Myocyte (in vitro differentiated cells): Measurements from ENCODE around the gene LRRC36. TPM values are rescaled to one million over a fixed set of nuclear protein-coding genes. Genes with fewer than 3 reads are reported as not detected.
"Not testable (repeated sequence)": the region's sequence is repeated elsewhere in the genome, so short reads cannot be mapped to it uniquely, and the experiment has no call there.

Experiments used
- DNase-seq: peaks from one replicate; pipeline ENCODE4 v3.0.0-alpha.2; 2012; ENCODE audit warnings: low read depth
- total RNA-seq: library from RNA; depleted of rRNA; stranded (reverse); fragments of >200 nt; gene quantifications from 2 replicates; pipeline ENCODE4 v1.2.3, GENCODE V29; 2014

LRRC36 gene
- total RNA-seq, 1 donor from 2014 or later, result not detected

DNA sequence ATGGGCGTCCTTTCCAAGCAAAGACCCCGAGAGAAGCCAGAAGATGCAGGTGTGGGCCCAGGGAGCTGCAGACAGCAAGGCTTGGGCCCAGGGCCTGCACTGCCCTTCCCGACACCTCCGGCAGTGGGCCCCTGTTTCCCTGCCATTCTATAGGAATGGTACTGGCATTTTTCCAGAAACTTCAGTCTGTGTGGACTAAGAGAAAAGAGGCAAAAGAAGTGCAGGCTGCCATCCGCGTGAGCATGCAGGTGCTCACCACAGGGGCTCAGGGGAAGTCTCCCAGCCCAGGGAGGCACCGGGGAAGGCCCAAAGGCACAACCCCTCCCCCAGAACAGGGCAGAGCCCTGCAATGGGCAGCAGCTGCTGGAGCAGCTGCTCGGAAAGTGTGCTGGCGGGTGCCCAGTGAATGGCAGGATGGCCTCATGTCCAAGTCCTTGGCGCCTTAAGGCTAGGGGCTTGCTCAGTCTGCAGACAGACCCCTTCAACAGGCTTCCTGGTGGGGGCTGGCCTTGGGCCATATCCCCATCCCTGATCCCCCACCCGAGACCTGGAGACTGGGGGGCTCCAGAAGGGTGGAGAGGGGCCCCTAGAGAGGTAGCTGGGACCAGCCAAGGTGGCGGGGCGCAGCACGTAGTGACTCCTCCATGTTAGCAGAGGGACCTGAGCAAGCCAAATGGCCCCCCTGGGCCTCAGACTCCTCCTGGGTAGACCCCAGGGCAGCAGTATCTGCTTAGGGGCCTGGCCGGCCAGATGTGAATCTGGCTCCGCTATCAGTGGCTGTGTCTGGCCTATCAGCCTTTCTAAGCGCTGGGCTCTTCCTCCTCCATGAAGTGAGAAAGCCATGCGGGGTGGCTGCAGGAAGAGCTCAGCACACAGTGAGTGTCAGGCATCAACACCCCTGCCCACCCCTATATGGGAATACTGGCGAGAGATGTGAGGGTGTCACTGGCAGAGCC is 73.4 kb downstream of the LRRC36 start:
- peak; percentile 83 for DNase-seq

DNA sequence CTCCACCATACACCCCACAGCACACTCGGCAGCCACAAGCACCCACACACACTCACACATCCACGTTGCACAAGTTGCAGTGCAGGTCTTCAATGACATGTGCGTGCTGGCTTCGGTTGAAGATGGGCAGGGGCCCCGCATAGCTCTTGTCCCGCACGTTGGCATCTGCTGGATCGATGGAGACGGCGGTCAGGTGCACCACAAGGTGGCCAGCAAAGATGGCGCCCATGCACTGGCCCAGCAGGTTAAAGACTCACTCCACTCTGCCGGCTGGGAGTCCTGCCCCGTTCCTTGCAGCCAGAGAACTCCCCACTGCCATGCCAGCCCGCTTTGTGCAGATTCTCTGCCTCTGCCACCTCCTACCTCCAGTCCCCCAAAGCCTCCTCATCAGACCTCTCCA is 74.3 kb downstream of the LRRC36 start:
- no peak for DNase-seq

DNA sequence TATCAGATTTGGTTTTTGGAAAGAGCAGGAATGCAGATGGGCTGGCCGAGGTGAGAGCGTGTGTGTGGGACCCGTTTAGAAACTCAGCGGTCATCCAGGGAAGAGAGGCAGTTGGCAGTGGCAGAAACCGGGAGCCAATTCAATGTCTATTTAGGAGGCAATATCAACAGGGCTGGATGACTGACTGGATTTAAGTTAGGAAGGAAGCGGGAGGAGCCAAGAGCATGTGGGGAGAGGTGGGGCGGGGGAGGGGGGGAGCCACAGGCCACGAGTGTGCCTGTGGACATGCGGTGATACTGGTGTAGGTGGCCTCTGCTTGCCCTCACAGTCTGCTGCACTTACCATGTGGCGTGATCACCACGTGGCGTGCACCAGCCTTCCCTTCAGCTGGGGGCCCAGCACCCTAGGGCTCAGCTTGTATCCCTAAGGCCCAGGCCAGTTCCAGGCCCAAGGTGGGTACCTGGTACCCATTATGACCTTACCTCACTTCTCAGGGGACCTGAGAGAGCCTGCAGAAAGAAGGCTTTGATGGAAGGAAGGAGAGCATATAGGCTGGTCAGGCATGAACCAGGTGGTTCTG is 77.5 kb downstream of the LRRC36 start:
- DNase-seq, result no peak

DNA sequence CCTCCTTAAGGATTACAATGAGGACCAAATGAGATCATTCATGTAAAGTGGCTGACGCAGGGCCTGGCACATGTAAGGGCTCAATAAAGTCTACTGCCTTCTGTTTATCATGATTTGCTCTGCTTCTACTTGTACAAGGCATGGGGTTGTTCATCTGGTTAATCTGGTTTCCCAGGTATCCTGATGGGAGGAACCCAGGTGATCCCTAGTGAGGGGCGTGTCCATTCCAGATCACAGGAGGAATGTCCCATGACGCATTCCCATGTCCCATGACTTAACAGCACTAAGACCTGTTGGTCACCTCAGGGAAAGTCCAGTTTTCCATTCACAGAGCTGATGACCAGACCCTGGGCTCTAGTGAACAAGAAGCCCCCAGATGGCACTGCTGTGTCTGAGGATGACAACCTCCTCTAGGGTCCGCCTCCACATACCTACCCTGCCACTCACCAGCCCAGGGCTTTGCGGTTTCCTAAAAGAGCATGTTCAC is 78.2 kb downstream of the LRRC36 start:
- no peak for DNase-seq

DNA sequence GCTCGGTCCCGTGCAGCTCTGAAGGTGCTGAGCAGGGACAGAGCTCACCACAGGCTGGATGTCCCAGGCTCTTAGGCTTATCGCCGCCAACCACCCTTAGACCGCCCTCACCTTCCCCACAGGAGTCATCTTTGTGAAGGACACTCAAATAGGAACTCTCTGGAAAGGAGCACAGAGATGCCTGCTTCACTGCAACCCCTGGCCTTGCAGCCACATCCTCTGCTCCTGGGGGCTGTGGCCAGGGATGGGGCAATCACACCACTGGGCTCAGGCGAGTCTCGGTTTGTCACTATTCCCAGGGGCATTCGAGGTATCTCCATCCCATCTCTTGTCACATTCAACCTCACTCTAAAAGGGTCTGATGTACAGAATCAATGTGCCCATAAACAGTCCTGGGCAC is 78.7 kb downstream of the LRRC36 start:
- no peak for DNase-seq

DNA sequence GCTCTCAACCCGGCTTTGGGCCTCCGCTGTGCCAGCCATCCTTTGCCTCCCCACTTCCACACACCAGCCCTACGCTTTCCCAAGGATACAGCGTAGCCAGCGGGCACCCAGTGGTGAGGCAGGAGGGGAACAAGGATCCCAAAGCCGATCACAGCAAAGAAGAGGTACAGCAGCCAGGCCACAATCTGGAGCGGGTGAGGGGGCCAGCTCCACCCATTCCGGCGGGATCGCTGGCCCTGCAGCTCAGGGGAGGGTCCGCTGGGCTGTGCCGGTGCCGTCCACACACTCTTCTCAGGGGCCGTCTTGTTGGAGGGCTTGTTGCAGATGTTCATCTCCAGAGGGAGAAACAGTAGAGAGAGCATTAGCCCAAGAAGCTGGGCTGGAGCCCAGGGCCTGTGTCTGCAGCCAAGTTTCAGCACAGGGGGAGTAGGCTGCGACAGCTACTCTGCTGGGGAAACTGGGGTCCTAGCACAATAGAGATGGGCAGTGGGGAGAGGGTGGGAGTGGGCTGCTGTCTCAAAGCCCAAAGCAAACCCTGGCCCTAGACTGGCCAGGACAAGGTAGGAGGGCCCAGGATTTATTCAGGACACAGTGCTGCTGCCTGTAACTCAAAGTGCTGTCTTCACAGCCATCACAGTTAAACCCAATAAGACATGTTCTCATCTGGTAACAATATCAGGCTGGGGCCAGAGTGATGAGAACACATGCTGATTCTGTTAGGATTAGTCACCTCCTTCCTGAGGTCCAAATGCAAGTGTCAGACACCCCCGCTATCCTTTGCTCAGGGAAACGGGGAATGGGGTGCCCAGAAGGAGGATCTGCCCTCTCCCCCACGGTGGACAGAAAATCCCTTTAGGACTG is 79.7 kb downstream of the LRRC36 start:
- peak; percentile 91 for DNase-seq

DNA sequence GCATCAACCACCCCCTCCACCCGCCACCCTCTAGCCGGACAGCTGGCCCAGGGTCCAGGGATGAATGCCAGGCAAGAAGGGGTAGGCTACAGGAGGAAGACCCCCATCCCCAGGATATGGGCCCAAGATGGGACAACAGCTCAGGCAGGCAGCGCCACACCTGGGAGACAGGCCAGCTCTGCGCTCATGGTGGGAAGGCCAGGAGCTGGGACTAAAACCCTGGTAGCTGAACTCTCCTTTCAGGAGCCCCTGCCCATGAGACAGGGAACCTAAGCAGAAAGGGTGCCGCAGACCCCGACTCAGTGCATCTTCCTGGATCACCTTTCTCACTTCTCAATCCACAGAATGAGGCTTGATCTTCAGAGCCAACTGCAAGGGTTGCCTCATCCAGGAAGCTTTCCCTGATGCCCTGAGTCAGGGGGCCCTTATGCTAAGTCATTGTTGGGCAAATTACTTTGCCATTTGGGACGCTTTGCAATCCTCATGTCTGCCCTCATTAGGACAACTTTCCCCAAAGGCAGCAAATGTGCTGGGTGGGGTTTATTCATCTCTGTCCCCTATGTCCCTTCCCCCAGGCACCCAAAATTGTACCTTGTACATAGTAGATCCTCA is 80.7 kb downstream of the LRRC36 start:
- DNase-seq, result no peak

DNA sequence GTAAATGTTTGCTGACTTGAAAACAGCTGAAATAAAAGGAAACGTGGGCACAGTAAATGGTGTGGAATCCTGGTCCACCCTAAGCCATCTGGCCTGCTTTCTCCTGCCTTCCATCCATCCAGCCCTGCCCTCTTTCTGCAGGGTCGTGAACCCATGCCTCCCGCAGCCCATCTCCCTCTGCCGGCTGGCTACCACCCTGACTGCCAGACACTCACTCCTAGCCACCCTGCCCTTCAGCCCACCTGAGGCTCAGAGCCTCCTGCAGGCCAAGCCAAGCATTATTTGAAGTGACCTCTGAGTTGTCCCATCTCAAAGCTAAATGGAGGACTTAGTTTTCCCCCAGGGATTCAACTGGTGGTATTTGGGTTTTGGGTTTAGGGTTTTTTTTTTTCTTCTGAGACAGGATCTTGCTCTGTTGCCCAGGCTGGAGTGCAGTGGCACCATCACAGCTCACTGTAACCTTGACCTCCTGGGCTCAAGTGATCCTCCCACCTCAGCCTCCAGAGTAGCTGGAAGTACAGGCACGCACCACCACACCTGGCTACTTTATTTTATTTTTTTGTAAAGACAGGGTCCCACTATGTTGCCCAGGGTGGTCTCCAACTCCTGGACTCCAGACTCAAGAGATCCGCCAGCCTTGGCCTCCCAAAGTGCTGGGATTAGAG is 81.3 kb downstream of the LRRC36 start:
- no peak for DNase-seq

DNA sequence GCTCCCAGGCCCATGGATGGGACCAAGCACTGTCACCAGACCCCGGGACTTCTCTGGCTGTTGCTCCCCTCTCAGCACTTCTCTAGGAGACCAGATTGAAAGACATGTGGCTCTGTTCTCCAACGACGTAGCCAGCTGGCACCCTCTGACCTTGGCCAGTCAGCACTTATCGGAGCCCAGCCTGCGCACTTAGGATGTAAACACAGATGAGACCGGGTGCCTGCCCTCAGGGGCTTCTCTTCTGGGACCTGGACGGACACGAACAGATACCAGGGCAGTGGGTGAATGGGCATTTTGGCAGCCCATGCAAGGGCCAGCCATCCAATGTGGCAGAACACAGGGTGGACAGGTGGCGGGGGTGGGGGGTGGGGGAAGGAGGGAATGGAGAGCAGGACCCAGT is 83.0 kb downstream of the LRRC36 start:
- no peak for DNase-seq

DNA sequence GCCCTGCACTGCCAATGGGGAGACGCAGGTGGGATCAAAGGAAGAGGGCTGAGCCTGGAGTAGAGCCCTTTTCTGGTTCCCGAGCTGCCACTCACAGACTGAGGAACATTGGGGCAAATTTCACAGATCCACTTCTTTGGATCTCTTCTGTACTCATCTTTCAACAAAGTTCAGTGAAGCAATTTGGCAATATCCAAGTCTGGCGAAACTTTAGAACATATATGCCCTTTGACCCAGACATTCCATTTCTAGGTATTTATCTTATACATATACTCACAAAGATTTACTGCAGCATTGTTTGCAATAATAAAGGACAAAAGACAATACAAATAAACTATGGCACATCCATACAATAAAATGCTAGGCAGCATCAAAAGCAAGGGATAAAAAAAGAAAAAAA is 84.7 kb downstream of the LRRC36 start:
- DNase-seq, result no peak

DNA sequence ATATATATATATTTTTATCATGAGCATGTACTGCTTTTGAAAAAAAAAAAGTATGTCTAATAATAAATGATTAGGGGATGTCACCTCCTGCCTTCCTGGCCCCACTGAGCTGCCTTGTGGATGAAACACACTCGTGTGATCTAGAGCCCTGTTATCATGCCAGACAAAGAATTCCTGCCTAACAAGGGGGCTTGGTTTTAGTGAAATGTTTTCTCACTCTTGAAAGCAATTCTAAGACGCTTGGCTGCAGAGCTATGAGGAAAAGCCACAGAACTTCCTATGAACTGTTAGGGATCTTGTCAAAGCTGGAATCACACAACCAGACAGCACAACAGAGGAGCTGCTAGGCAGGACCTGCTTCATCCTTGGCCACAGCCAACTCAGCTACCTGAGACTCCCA is 85.7 kb downstream of the LRRC36 start:
- no peak for DNase-seq

DNA sequence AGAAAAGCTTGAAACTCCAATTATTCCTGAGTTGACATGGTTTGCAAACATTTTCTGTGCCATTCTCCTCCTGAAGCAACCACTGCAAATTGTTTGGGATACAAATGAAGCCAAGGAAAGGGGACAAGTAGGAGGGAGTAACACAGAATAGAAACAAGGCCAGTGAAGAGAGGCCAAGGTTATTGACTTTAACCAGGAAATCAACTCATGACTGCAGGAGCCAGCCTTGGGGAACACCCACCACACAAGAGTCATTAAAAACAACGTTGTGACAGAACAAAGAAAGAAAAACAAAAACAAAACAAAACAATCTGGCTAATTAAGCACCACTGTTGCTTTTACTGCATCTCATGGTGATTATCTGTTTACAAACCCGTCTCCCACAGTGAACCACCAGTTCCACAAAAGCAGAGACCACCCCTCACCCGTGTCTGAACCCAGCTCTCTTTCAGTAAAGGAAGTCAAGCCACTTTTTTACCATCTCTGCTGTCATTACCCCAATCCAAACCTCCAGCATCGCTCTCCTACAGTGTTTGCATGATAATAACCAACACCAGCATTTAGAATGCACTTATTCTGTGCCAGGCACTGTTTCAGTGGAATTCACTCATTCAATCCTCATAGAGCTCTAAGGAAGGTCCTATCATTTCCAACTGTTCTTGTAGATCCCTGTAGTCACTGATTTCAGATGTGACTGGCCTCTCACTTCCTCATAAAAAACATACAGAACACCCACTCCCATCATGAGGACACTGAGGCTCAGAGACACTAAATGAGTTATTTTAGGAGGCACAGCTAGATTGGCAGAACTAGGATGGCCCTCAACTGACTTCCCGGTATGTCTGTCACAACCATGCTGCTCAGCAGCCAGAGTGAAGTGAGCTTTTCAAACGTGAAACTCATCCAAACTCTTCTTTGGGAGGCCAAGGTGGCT is 87.6 kb downstream of the LRRC36 start:
- no peak for DNase-seq

DNA sequence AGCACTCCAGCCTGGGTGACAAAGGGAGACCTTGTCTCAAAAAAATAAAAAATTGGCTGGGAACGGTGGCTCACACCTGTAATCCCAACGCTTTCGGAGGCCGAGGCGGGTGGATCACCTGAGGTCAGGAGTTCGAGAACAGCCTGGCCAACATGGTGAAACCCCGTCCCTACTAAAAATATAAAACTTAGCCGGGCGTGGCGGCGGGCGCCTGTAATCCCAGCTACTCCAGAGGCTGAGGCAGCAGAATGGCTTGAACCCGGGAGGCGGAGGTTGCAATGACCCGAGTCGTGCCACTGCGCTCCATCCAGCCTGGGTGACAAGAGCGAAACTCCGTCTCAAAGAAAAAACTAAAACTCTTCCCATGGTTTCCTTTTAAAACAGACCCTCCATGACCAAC is 88.8 kb downstream of the LRRC36 start:
- DNase-seq, result not testable (repeated sequence)

DNA sequence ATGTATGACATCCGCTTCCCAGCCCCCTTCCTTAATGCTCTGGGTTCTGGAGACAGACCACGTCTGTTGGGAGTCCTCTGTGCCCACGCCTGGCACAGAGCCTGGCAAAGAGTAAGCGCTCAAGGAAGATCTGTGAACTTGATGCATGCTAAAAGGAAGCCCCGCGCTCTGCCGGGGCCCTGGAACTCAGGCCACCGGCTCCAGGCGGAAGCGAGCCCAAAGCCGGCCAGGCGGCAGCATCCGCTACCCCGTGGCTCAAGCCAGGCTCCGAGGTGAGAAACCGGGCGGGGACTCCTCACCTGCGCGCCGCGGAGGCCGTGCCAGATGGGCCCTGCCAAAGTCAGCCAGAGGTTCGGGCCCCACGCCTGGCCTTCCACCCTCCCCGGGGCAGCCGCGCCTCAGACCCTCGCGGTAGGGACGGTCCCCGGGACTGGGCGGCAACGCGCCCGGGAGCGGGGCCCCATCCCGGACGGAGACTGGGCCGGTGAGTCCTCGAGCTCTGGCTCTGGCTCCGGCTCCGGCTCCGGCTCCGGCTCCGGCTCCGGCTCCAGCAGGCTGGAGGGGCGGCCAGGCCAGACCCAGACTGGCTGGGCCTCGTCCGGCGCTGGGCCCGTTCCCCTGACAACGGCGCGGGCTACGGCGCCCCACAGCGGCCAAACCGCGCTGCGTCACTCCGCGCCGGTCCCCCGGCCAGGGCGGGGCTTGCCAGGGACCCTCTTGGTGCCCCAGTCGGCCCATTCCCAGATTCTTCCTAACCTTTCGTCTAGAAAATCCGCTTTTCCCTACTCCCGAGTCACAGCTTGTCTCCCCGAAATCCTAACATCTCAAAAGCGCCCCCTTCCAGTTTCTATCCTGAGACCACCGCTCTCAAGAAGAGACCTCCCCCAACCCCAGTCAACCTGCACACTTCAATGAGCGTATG is 89.5 kb downstream of the LRRC36 start, which contains the start of gene ZDHHC1:
Gene ZDHHC1 (minus strand): TSS at position 606 of the 922 bp plus-strand sequence. CDS start 8,702 bp downstream, outside the sequence.
- DNase-seq, result peak; percentile 76

DNA sequence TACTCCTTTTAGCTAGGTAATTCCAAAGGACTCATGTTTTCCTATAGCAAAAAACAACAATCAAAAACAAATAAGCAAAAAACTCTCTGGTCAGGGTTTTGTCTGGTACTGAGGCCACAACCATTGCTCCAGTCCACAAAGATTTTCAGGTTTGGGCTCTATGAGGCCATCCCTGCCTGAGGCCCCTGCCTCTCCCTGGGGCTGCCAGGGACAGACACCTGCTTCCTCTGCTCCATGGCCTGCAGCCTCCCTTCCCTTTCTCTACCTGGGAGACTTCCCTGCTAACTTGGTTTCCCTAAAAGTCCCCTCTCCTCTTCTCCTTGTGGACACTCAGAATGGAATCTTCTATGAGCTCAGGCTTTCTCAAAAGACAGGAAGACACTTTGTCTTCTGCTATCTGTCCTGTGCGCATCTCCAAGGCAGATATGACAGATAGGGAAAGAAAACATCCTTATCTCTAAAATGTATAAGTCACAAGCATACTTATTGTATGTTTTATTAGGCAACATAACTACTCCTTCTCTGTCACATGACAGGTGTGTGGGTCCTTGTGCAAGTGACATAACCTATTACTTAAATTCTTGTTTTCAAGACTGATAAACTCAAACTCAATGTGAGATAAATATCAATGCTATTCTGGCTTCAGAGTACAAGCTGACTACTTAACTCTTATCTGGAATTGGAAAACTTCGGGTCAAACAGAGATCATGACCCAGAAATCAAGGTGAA is 90.9 kb downstream of the LRRC36 start:
- no peak for DNase-seq

DNA sequence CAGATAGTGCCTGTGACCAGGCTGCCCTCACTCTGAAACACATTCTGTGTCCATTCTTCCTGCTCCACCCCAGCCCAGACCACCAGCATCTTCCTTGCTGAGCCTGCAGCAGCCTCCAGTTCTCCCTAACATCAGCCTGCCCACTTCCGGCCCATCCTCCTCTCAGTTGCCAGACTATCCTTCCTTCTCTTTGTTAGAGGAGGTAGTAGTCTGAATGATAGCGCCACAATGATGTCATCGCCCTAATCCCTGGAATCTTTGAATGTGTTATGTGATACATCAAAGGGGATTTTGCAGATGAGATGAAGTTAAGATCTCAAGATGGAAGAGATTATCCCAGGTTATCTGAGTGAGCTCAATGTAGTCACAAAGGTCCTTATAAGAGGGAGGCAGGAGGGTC is 92.9 kb downstream of the LRRC36 start:
- DNase-seq, result no peak

DNA sequence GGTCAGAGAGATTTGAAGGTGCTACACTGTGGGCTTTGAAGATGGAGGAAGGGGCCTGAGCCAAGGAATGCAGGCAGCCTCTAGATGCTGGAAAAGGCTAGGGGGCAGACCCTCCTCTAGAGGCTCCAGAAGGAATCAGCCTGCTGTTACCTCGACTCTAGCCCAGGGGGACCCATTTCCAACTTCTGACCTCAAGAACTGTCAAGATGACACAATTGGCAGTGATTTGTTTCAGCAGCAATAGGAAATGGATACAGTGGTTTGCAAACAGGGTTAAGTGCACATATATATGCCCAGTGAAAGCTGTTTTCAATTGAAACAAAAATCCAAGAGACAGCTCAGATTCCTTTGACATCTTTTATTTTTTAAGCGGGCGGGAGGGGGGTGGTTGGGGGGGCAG is 93.3 kb downstream of the LRRC36 start:
- DNase-seq, result no peak

DNA sequence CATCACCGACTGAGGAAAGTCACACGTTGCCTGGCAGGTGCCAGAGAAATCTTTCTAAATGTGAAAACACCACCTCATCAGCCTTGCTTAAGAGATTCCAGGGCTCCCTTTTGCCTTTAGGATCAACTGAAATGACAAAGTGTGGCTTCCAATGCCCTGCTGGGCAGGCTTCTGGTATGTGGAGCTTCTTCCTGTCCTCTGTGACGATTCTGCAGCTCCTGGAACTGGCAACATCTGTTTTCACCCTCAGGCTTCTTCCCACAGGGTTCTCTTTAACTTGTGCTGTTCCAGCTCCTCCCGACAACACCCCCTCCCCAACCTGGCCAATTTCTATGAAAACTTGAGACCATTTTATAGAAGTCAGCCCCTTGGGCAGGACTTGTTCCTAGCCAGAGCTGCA is 94.4 kb downstream of the LRRC36 start:
- no peak for DNase-seq
